H1 (cell line): ENCODE measurements around the gene BARX1. TPM values are rescaled to one million over a fixed set of nuclear protein-coding genes. Genes with fewer than 3 reads are reported as not detected.

Source experiments
- CTCF ChIA-PET: fragments of 300-600 bp; sonication (Branson Sonifier 250); formaldehyde crosslinking; loops from one replicate; lab custom pipeline; 2021; ENCODE audit not compliant: partially characterized antibody; lab: Charles Lee
- POLR2A ChIA-PET: fragments of 300-600 bp; sonication (Branson Sonifier 250); formaldehyde crosslinking; loops from one replicate; lab custom pipeline; 2021; ENCODE audit warnings: inconsistent platforms; ENCODE audit not compliant: partially characterized antibody; lab: Charles Lee
- DNase-seq, 2 experiments: peaks; one replicate each; pipeline versions ENCODE4 v3.0.0 to v3.0.0-alpha.2; 2010 to 2022; ENCODE audit warnings: low spot score in 2 of 2, low read depth in 1 of 2, mixed read lengths in 1 of 2
- FAIRE-seq: peaks from 2 replicates; lab custom pipeline; 2011; peaks lifted over from hg19 to GRCh38; lab: Jason Lieb, UNC
- H2AFZ ChIP-seq: 2 replicates; pipeline ENCODE4 v1.8.1; 2012; ENCODE audit warnings: low read length, inconsistent platforms
- H2AK5ac ChIP-seq: 2 replicates; pipeline ENCODE4 v1.6.1; 2013; ENCODE audit warnings: low read depth, low read length
- H2BK120ac ChIP-seq: replicated peaks from 2 replicates; pipeline ENCODE3; 2013; ENCODE audit warnings: low read depth, low read length, inconsistent platforms
- H2BK12ac ChIP-seq: 2 replicates; pipeline ENCODE4 v1.6.1; 2013; ENCODE audit warnings: low read depth, low read length
- H2BK15ac ChIP-seq: 2 replicates; pipeline ENCODE4 v1.6.1; 2013; ENCODE audit warnings: low read length
- H2BK20ac ChIP-seq: 2 replicates; pipeline ENCODE4 v1.6.1; 2013; ENCODE audit warnings: low read length
- H2BK5ac ChIP-seq: 2 replicates; pipeline ENCODE4 v1.6.1; 2013; ENCODE audit warnings: low read depth, low read length
- H3K14ac ChIP-seq: 2 replicates; pipeline ENCODE4 v1.6.1; 2013; ENCODE audit warnings: inconsistent platforms; ENCODE audit not compliant: insufficient read length
- H3K18ac ChIP-seq: 2 replicates; pipeline ENCODE4 v1.6.1; 2013; ENCODE audit warnings: low read length; ENCODE audit errors: extremely low read depth
- H3K23ac ChIP-seq: 2 replicates; pipeline ENCODE4 v1.6.1; 2013; ENCODE audit warnings: inconsistent platforms; ENCODE audit not compliant: insufficient read length
- H3K23me2 ChIP-seq: 2 replicates; pipeline ENCODE4 v1.6.1; 2013; ENCODE audit warnings: low read depth, low read length
- H3K27ac ChIP-seq: 2 replicates; pipeline ENCODE4 v1.6.1; 2011; ENCODE audit warnings: low read depth, low read length, inconsistent platforms
- H3K27me3 ChIP-seq, 4 experiments: replicated peaks in 1 of 4; 1 replicate in 1 of 4; 2 replicates in 3 of 4; pipeline versions ENCODE4 v1.6.1 to v1.8.1; 2011 to 2013; ENCODE audit warnings: low read length in 3 of 4, mild to moderate bottlenecking in 3 of 4, inconsistent platforms in 2 of 4, mixed read lengths in 2 of 4, moderate library complexity in 1 of 4; ENCODE audit not compliant: control insufficient read depth in 3 of 4, insufficient read depth in 3 of 4; ENCODE audit errors: extremely low read depth in 1 of 4
- H3K36me3 ChIP-seq, 4 experiments: 2 replicates each; pipeline versions ENCODE4 v1.6.1 to v1.8.1; 2011 to 2013; ENCODE audit warnings: mild to moderate bottlenecking in 4 of 4, low read length in 3 of 4, moderate library complexity in 2 of 4, control low read depth in 1 of 4, inconsistent platforms in 1 of 4; ENCODE audit not compliant: insufficient read depth in 4 of 4, control insufficient read depth in 2 of 4
- H3K4ac ChIP-seq: replicated peaks from 2 replicates; pipeline ENCODE3; 2013; ENCODE audit warnings: low read length, low read depth, mixed read lengths, inconsistent platforms; ENCODE audit not compliant: insufficient read length
- H3K4me1 ChIP-seq, 4 experiments: replicated peaks in 1 of 4; 1 replicate in 1 of 4; 2 replicates in 3 of 4; pipeline versions ENCODE4 v1.6.1 to v1.8.1; 2011 to 2013; ENCODE audit warnings: low read length in 3 of 4, inconsistent platforms in 2 of 4, mixed read lengths in 1 of 4; ENCODE audit not compliant: insufficient read depth in 4 of 4, control insufficient read depth in 3 of 4
- H3K4me2 ChIP-seq, 2 experiments: 2 replicates each; pipeline versions ENCODE4 v1.6.1 to v1.8.1; 2011 to 2013; ENCODE audit warnings: low read depth in 2 of 2, low read length in 2 of 2, control low read depth in 1 of 2, inconsistent platforms in 1 of 2, mild to moderate bottlenecking in 1 of 2; ENCODE audit not compliant: insufficient read depth in 1 of 2
- H3K4me3 ChIP-seq, 4 experiments: fragments of 200-600, 300-600 bp in 1 of 4; sonication (generic), shearing (Covaris generic), sonication (Bioruptor Twin) in 1 of 4; 2 replicates each; pipeline versions ENCODE4 v1.5.1 to v1.8.1; 2011 to 2016; ENCODE audit warnings: low read length in 4 of 4, low read depth in 3 of 4, control low read depth in 2 of 4, inconsistent platforms in 2 of 4, mild to moderate bottlenecking in 2 of 4, mixed read lengths in 1 of 4, moderate library complexity in 1 of 4; ENCODE audit not compliant: insufficient read depth in 2 of 4; ENCODE audit errors: extremely low read depth in 1 of 4
- H3K56ac ChIP-seq: replicated peaks from 2 replicates; pipeline ENCODE3; 2013; ENCODE audit warnings: low read depth, mild to moderate bottlenecking, mixed read lengths, low read length, inconsistent platforms; ENCODE audit not compliant: insufficient read length
- H3K79me1 ChIP-seq: 2 replicates; pipeline ENCODE4 v1.6.1; 2013; ENCODE audit warnings: low read depth, low read length, control low read depth
- H3K79me2 ChIP-seq, 2 experiments: 2 replicates each; pipeline versions ENCODE4 v1.6.1 to v1.8.1; 2012 to 2013; ENCODE audit warnings: low read length in 2 of 2, mild to moderate bottlenecking in 2 of 2, inconsistent platforms in 1 of 2; ENCODE audit not compliant: insufficient read depth in 2 of 2, control insufficient read depth in 1 of 2
- H3K9ac ChIP-seq, 4 experiments: replicated peaks in 1 of 4; 1 replicate in 1 of 4; 2 replicates in 3 of 4; pipeline versions ENCODE4 v1.6.1 to v1.8.1; 2011 to 2013; ENCODE audit warnings: low read depth in 3 of 4, low read length in 3 of 4, control low read depth in 2 of 4, mild to moderate bottlenecking in 2 of 4, moderate library complexity in 2 of 4, inconsistent platforms in 1 of 4; ENCODE audit errors: extremely low read depth in 1 of 4
- H3K9me3 ChIP-seq, 2 experiments: 2 replicates each; pipeline versions ENCODE4 v1.6.1 to v1.8.1; 2012 to 2013; ENCODE audit warnings: mild to moderate bottlenecking in 2 of 2, moderate library complexity in 2 of 2, control low read depth in 1 of 2, inconsistent platforms in 1 of 2, low read depth in 1 of 2, low read length in 1 of 2, mixed read lengths in 1 of 2; ENCODE audit not compliant: insufficient read depth in 2 of 2
- H4K20me1 ChIP-seq, 2 experiments: replicated peaks in 1 of 2; 2 replicates each; pipeline versions ENCODE3 to v1.8.1; 2011 to 2013; ENCODE audit warnings: inconsistent platforms in 2 of 2, low read length in 2 of 2, mild to moderate bottlenecking in 1 of 2; ENCODE audit not compliant: insufficient read depth in 2 of 2, control insufficient read depth in 1 of 2
- H4K5ac ChIP-seq: 2 replicates; pipeline ENCODE4 v1.6.1; 2013; ENCODE audit warnings: low read length, low read depth, mixed read lengths, inconsistent platforms; ENCODE audit not compliant: insufficient read length
- H4K8ac ChIP-seq: 2 replicates; pipeline ENCODE4 v1.8.0; 2013; ENCODE audit warnings: mild to moderate bottlenecking, moderate library complexity, low read length, inconsistent platforms; ENCODE audit not compliant: insufficient read depth; ENCODE audit errors: extremely low read depth
- H4K91ac ChIP-seq: replicated peaks from 2 replicates; pipeline ENCODE3; 2013; ENCODE audit warnings: low read length, mixed read lengths, inconsistent platforms; ENCODE audit not compliant: insufficient read length
- ATF2 ChIP-seq: IDR thresholded peaks from 2 replicates; pipeline ENCODE4 v1.6.1; 2012; ENCODE audit warnings: low read length, inconsistent platforms
- CREB1 ChIP-seq: IDR thresholded peaks from 2 replicates; pipeline ENCODE4 v1.6.1; 2012; ENCODE audit warnings: inconsistent platforms
- WGBS, 2 experiments: shearing (Covaris generic) in 1 of 2; methylation state at CpG; one replicate each; pipeline versions ENCODE4 v1.1.6 to v1.1.7; 2013 to 2015; ENCODE audit warnings: low lambda C conversion rate in 2 of 2, mixed read lengths in 2 of 2, inconsistent platforms in 1 of 2, low coverage in 1 of 2, missing lambda C conversion rate in 1 of 2; ENCODE audit not compliant: insufficient replicate concordance in 2 of 2, insufficient coverage in 1 of 2, insufficient read length in 1 of 2; ENCODE audit errors: extremely low coverage in 1 of 2, missing lambda C conversion rate in 1 of 2; 5-methylcytosine and 5-hydroxymethylcytosine counted together
- polyA plus RNA-seq, 7 experiments: library from polyadenylated mRNA; depleted of rRNA in 3 of 7; stranded (reverse) in 5 of 7; unstranded in 2 of 7; fragments of >200 nt in 5 of 7; fragments of 200-250 nt in 2 of 7; gene quantifications; 1 replicate in 5 of 7; 2 replicates in 1 of 7; 4 replicates in 1 of 7; pipeline versions ENCODE4 v1.2.1 to v1.2.3, GENCODE V29; 2011 to 2013; ENCODE audit warnings: missing spikeins in 2 of 7, mixed read lengths in 2 of 7
- total RNA-seq: library from RNA; stranded (reverse); fragmentation: NEBNext Ultra II Directional; extraction: Animal tissue kit (Norgen Biotek cat#: 25700); gene quantifications from 2 replicates; pipeline ENCODE4 v1.2.1, GENCODE V29; 2021

Gene BARX1
- total and polyA plus RNA-seq, 2 of the 8 experiments (the other 6 are each of a cell fraction or from before 2014, with no cell fraction given): 0.79 to 2.6 TPM

DNA sequence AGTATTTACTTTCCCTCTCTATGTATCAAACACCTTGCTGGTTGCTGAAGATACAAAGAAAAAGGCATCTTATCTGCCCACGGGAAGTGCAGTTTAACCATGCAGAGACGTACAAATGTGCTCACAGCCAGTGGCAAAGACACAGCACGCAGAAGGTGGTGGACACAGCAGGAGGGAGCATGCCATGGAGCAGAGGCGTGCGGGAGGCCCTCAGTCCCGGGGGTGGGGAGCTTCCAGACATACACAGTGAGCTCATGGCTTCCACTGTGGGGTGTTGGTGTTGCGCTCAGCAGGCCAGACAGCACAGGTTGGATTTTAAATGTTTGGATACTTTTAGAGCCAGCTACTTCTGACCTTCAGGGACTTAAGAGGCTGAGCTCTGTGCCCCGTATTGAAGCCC, 8.8 kb upstream of the BARX1 start:
- FAIRE-seq: no peak
- peaks cover 28 to 39% (median 36%) of the 10 kb centered on the region in 4 experiments for H3K27me3 ChIP-seq

More for the DNA sequence above, 8.8 kb upstream of the BARX1 start:
- Histone ChIP-seq H3K9ac (no peak overlapping the region), H4K20me1 (peaks cover 2 to 11% of the 10 kb centered on the region in 2 experiments), H3K56ac (no peak overlapping the region), H3K27ac (no peak overlapping the region), H2BK20ac (no peak overlapping the region), H3K23me2 (no peaks in the 10 kb centered on the region), H3K23ac (no peak overlapping the region), H4K5ac (no peak overlapping the region), H3K36me3 (peaks cover 0 to 7% (median 0%) of the 10 kb centered on the region in 4 experiments; a peak in 1 of 8 replicates), H2BK120ac (no peak overlapping the region), H2AFZ (no peak overlapping the region), H4K8ac (no peak overlapping the region), H2BK12ac (no peak overlapping the region), H3K4me1 (peaks cover 0 to 14% (median 7%) of the 10 kb centered on the region in 4 experiments; a peak in 6 of 7 replicates), H3K79me1 (no peaks in the 10 kb centered on the region), H3K4me2 (no peak overlapping the region), H3K4ac (no peak overlapping the region), H2BK15ac (no peak overlapping the region), H2AK5ac (no peak overlapping the region), H3K4me3 (no peak overlapping the region), H2BK5ac (no peak overlapping the region), H3K14ac (no peak overlapping the region), H3K18ac (no peak overlapping the region), H3K79me2 (no peaks in the 10 kb centered on the region), H4K91ac (no peak overlapping the region), H3K9me3 (no peaks in the 10 kb centered on the region; a peak in 1 of 4 replicates)
- POLR2A ChIA-PET: interaction anchor here (0.7 kb wide), 1 partner anchor 248 kb away, joined by 3 read pairs; no protein-coding TSS in a partner anchor
- peak in 1 of 2 experiments; percentile 37 for DNase-seq
- WGBS, 2 experiments: 75% methylated on average over 8 of the region's 8 CpGs; no CpG with 5 or more reads in 1 of the 2 experiments
- CTCF ChIA-PET: interaction anchor here (0.6 to 11.8 kb wide), 32 partner anchors 8 to 1121 kb away, joined by 3 to 146 read pairs (median 5); no protein-coding TSS in a partner anchor
- TF ChIP-seq ATF2 (no peak), CREB1 (0 out of 2 replicates have a peak, but pooled peaks have one; percentile 9)
